Fibroblast of peridontal ligament (primary cell): Measurements from ENCODE around the gene DGLUCY.
"Not testable (repeated sequence)": the region's sequence is repeated elsewhere in the genome, so short reads cannot be mapped to it uniquely, and the experiment has no call there.

Experiments
- DNase-seq: peaks from one replicate; pipeline ENCODE4 v3.0.0-alpha.2; 2010; ENCODE audit errors: extremely low read depth

The DGLUCY gene, protein sequence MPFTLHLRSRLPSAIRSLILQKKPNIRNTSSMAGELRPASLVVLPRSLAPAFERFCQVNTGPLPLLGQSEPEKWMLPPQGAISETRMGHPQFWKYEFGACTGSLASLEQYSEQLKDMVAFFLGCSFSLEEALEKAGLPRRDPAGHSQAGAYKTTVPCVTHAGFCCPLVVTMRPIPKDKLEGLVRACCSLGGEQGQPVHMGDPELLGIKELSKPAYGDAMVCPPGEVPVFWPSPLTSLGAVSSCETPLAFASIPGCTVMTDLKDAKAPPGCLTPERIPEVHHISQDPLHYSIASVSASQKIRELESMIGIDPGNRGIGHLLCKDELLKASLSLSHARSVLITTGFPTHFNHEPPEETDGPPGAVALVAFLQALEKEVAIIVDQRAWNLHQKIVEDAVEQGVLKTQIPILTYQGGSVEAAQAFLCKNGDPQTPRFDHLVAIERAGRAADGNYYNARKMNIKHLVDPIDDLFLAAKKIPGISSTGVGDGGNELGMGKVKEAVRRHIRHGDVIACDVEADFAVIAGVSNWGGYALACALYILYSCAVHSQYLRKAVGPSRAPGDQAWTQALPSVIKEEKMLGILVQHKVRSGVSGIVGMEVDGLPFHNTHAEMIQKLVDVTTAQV

GRCh38 chr14:91113829-91114078 is at the start of gene DGLUCY:
Gene DGLUCY, plus strand, starts transcription at chr14:91114073. Its CDS starts 46,222 bp downstream, at chr14:91160295.
- DNase-seq, result peak; percentile 73

DNA sequence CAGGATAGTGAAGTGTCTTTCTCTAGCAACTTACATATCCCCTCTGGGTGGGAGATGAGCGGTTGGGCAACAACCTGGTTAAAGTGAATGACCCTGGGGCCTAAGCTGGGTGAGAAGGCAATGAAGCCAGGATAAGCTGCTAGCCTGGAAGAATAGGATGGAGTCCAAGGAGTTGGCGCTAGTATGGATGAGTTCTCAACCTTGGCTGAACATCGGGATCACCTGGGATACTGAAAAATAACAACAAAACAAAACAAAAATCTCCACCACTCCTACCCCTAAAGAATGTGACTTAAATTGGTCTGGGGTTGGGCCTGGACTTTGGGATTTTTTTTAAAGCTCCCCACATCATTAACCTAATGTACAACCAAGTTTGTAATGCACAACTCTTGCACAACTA is 48.6 kb upstream of the DGLUCY start:
- DNase-seq, result no peak

DNA sequence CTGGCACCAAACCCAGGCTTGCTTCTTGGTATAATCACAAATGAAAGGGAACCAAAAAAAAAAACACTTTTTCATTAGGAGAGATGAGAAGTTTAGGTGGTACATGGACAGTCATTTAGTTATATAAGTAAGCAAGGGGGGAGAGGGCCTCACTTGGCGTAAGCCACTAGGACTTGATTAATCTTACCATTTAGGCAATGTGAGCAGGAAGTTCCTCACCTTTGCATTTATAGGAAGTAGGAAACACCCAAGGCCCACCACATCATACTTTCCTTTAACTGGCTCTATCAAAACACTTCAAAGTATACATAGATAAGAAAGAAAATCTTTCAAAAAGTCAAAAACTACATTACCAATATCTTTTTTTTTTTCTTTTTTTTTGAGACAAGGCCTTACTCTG is 46.7 kb upstream of the DGLUCY start:
- no peak for DNase-seq

GRCh38 chr14:91068642-91069041 is 45.2 kb upstream of the DGLUCY start:
- peak; percentile 70 for DNase-seq

GRCh38 chr14:91070572-91070971 is 43.3 kb upstream of the DGLUCY start:
- DNase-seq, result no peak

DNA sequence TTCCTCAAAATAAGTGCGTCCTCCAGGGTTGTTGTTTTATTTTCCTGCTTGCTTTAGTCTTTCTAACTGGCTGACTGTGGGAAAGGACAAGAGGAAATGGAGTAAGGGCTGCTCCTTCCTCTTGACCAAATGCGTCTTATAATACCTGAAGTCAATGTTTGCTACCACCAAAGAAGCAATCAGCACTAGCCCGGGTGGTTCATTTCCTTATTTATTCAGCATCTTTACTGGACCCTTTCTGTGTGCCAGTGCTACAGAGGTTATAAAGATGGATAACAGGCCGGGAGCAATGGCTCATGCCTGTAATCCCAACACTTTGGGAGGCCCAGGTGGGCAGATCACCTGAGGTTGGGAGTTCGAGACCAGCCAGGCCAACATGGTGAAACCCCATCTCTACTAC is 38.3 kb upstream of the DGLUCY start:
- DNase-seq, result no peak

DNA sequence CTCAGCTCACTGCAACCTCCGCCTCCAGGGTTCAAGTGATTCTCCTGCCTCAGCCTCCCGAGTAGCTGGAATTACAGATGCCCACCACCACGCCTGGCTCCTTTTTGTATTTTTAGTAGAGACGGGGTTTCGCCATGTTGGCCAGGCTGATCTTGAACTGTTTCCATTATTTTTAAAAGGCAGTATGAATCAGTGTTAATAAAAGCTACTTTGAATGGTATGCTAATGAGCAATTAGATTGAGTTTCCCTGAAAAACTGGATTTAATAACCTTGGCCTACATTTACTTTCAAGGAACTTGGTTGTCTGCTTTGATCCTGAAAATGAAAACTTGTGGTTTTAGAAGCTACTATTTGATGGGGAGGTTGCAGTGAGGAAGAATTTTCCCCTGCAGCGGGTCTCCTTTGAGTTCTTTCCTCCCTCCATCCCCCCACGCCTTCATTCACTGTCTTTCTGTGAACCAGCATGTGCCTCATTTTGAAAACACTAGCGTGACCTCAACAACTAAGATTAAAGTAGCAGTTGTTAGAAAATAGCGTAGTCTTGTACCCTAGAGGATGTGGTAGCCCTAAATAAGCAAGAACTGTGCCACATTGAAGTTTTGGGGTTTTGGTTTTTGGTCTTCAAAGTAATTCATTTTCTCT is 35.7 kb upstream of the DGLUCY start:
- DNase-seq, result no peak

DNA sequence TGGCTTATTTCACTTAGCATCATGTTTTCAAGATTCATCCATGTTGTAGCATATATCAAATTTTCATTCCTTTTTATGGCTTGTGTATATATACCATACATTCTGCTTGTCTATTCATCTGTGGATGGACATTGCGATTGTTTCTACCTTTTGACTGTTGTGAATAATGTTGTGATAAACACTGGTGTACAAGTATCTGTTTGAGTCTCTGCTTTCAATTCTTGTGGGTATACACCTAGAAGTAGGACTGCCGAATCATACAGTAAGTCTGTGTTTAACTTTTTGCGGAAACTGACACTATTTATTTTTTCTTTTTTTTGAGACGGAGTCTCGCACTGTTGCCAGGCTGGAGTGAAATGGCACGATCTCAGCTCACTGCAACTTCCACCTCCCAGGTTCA is 33.8 kb upstream of the DGLUCY start:
- no peak for DNase-seq

DNA sequence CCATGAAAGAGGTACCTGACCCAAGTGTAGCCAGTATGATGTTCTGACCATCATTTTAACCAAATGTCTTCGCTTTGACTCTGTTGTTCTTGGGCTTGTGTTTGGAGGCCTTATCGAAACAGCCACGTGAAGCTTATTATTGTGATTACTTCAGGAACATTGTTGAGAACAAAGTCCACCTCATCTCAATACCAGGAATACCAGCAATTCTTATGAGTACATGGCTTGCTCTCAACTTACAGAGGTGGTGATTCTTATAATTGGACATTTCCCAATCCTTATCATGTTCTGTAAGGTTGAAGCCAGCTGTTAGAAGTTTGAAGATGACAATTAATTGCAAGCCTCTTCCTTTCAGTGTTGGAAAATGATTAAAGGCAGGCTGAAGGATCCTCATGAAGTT is 31.6 kb upstream of the DGLUCY start:
- DNase-seq, result no peak

DNA sequence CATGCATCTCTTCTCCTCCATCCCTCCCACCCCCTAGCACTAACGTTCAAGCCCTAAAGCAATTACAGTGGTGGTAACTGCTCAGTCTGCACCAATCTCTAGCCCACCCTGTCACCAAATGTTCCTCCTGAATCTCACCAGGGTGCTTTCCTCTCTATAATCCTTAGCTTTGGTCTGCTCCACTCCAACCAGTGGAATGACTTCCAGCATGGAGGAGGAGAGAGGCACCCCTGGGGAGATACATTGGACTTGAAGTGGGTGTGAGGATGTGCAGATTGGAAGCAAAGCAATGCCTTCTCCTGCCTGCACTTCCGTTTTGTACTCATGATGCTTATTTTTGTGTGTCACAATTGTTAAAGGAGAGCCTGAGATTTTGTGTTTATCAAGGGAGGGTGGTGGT is 29.4 kb upstream of the DGLUCY start:
- DNase-seq, result no peak

DNA sequence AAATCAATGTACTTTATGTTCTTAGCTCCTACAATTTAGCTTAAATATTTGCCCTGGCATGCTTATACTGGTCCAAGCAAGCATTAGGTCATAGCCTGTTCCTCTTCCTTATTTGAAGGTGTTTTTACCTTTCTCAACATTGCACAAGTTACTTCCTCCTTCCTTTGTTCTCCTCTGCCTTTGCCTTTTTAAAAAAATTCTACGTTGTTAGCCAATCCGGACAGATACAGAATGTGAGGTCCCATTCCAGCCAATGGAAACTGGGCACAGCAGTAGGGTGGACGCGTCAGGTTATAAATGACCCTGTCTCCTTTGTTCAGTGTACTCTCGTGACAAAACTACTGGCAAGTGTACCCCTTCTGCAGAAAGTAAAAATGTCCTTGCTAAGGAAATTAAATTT is 26.4 kb upstream of the DGLUCY start:
- not testable (repeated sequence) for DNase-seq

DNA sequence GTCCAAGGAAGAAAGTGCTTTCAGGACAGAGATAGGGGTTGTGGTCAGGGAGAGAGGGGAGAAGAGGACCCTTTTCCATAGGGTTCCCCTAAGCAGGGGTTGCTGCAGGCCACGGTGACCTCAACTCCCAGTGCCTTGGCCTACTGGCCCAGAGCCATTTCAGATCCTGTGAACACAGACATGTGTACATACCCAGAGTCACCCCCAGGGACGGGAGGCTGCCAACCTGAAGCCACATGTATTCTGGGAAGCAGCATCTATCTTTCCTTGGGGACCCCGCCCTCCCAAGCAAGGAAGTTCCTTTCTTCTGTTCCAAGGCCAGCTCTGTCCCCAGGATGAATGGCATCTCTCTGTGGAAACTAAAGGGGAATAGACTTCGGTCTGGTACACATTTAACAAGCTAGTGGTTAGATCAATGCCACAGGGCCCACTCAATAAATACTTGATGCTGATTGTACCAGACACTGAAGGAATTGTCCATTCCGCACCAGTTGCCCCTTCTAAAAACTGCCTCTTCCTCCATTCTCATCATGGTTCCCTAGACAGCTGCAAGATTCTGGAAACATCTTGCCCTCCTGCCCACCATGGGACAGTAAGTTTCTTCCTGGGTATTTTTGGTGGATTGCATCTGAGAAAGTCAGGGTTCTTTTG is 25.2 kb upstream of the DGLUCY start:
- DNase-seq, result no peak

DNA sequence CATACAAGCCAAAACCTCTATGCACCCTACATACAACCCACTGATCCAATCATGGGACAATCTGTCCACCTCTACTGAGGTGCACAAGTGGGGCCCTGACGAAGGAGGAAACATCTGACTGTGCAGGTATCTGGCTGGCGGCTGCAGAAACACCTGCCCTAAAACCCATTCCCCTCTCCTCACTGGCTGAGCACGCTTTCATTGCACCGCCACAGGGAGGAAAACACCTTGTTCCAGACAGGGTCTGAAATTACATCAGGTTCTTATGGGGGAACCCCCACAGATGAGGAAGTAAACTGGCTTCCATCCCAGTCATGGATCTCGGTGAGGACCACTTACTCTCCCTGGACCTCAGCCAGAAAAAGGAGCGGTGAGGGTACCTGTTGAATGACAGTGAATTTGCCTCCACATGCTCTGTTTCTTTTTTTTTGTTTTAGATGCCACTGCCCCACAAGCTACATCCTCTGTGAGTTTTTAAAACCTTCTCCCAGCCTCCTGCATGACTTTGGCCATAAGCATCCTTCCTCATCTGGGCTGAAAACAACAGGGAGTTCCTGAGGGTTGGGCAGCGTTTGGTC is 23.8 kb upstream of the DGLUCY start:
- DNase-seq, result no peak

- DNase-seq, result no peak
Measured at GRCh38 chr14:91090743-91091142, 23.1 kb upstream of the DGLUCY start.

GRCh38 chr14:91092073-91092472 is 21.8 kb upstream of the DGLUCY start:
- no peak for DNase-seq

- DNase-seq, result not testable (repeated sequence)
Measured at GRCh38 chr14:91093743-91094472, 20.0 kb upstream of the DGLUCY start.

DNA sequence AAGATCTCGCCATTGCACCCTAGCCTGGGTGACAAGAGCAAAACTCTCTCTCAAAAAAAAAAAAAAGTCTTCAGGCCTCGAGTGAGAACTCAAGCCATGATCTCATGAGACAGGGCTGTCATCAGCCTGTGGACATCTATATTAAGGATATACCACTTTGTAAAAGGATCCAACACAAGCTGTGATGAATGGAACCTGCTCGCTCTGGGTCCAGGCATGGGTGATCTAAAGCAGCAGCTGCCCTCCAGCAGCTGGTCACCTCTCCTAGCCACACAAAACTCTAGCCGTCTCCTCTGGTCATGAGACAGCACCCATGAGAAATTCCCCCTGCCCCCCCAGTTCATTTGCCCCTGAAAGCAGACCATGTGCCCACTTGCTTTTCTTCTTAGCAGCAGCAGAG is 19.1 kb upstream of the DGLUCY start:
- no peak for DNase-seq

- DNase-seq, result no peak
Measured at GRCh38 chr14:91095178-91095577, 18.7 kb upstream of the DGLUCY start.

GRCh38 chr14:91097657-91098056 is 16.2 kb upstream of the DGLUCY start:
- not testable (repeated sequence) for DNase-seq

GRCh38 chr14:91098591-91098990 is 15.3 kb upstream of the DGLUCY start:
- DNase-seq, result no peak

DNA sequence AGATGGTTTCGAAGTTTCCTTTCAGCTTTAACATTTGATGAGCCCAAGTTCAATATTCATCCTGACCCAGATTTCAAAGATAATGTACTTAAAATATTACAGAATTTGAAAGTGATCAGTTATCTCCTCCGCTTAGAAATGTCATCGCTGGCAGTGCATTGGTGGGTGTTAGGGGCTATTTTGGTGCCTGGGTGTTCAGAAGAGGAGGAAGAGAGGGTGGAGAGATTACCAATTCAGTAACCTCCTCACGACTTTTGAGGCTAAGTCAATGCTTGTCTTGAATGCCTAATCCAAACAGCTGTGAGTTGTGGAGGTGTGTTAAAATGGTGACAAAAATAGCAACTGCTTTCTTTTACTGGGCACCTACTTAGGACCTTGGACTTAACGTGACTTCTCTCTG is 13.8 kb upstream of the DGLUCY start:
- DNase-seq, result no peak

DNA sequence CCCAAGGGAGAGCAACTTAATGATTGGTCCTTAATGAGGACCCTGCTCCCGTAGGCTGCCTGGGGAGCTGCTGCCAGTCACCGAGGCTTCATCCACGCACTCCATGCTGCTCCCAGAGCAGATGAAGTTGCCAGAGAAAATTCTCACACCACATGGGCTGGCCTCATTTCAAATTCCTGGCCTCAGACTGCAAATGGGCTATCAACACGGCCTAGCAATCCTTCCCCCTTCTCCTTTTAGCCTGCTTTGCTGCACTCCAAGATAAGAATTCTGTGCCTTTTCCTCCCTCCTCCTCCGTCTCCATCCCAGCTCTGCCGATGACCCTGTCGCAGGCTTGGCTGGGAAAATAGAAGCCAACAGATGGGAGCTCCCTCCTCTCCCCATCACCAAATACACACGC is 10.8 kb upstream of the DGLUCY start:
- no peak for DNase-seq
